ENCODE data around the gene CXCL13. TPM values are rescaled to one million over a fixed set of nuclear protein-coding genes. Genes with fewer than 3 reads are reported as not detected.

The CXCL13 gene
- total and polyA plus RNA-seq, 2 of the 8 experiments (the other 6 are each of a cell fraction or from before 2014, with no cell fraction given) = not detected

DNA sequence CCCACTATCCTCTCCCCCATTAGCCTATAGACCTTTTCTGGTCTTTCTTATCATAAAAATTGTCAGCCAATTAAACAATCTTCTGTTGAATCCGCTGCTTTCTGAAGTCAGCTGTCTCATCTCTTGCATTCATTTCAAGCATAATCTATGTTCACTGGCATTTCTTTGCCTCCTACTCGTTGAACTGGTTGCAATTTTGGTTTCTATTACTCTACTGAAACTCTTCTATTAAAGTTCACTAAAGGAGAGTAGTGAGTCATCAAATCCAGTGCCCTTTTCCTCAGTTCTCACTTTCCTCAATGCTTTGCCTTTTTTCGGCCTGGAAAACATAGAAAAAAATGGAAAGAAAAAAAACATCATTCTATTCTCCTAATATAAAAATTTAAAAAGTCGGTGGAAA, 23.9 kb upstream of the CXCL13 start (continued):
- no peak for TF ChIP-seq SP2 (IDR thresholded peaks at IDR 0.05; ENCODE audit: low read length)
- TF ChIP-seq HDAC6 (IDR thresholded peaks at IDR 0.05; ENCODE audit: low read depth, low read length) = no peak
- no peak for TF ChIP-seq CBX5 (IDR thresholded peaks at IDR 0.05; ENCODE audit: low read depth, low read length)
- TF ChIP-seq EZH2 (IDR thresholded peaks at IDR 0.05; ENCODE audit: low read depth, low read length, severe bottlenecking) = no peak
- TF ChIP-seq, protein P1, sequence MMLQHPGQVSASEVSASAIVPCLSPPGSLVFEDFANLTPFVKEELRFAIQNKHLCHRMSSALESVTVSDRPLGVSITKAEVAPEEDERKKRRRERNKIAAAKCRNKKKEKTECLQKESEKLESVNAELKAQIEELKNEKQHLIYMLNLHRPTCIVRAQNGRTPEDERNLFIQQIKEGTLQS (IDR thresholded peaks at IDR 0.05; ENCODE audit: insufficient read depth, low read depth, low read length) = no peak
- TF ChIP-seq, protein P2, sequence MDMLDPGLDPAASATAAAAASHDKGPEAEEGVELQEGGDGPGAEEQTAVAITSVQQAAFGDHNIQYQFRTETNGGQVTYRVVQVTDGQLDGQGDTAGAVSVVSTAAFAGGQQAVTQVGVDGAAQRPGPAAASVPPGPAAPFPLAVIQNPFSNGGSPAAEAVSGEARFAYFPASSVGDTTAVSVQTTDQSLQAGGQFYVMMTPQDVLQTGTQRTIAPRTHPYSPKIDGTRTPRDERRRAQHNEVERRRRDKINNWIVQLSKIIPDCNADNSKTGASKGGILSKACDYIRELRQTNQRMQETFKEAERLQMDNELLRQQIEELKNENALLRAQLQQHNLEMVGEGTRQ (IDR thresholded peaks at IDR 0.05; ENCODE audit: low read length) = no peak
- no peak for TF ChIP-seq SAP30 (IDR thresholded peaks at IDR 0.05; ENCODE audit: insufficient read depth, insufficient replicate concordance, low read length)
- TF ChIP-seq, protein P3, sequence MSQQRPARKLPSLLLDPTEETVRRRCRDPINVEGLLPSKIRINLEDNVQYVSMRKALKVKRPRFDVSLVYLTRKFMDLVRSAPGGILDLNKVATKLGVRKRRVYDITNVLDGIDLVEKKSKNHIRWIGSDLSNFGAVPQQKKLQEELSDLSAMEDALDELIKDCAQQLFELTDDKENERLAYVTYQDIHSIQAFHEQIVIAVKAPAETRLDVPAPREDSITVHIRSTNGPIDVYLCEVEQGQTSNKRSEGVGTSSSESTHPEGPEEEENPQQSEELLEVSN (IDR thresholded peaks at IDR 0.05) = no peak

Data from H1 (cell line).